ACHN (cell line): ENCODE results near the gene NPM1.
A peak's percentile ranks its signal among the peaks of the same experiment; 100 is the strongest.
"Not testable (repeated sequence)": the region's sequence is repeated elsewhere in the genome, so short reads cannot be mapped to it uniquely, and the experiment has no call there.

Experiments used
- DNase-seq: peaks from one replicate; pipeline ENCODE4 v3.0.0-alpha.2; 2015
- in situ Hi-C: cut with HindIII; loops from 2 replicates; pipeline ENCODE4 v1.10.0; 2017; ENCODE audit warnings: low sequenced_read_pairs, low pct_ligation_motif_present, low pct_unique_long_range_greater_than_20kb

Gene NPM1

GRCh38 chr5:171387345-171387969, at the start of gene NPM1:
Gene NPM1 (plus strand): TSS chr5:171387849. CDS start chr5:171387949, 100 bp downstream.
- in situ Hi-C loops = no loop called here

GRCh38 chr5:171340042-171340441, 47.6 kb upstream of the NPM1 start:
- in situ Hi-C loops = no loop called here
- DNase-seq = no peak

More at GRCh38 chr5:171387345-171387969, at the start of gene NPM1:
- peak; percentile 96 for DNase-seq

- no peak for DNase-seq
- in situ Hi-C loops = no loop called here
Measured at GRCh38 chr5:171340491-171340890, 47.2 kb upstream of the NPM1 start.

GRCh38 chr5:171342362-171343111, 45.1 kb upstream of the NPM1 start:
- peak; percentile 62 for DNase-seq
- in situ Hi-C loops = no loop called here

- DNase-seq = no peak
- in situ Hi-C loops = no loop called here
Measured at GRCh38 chr5:171344936-171345608, 42.6 kb upstream of the NPM1 start.

- DNase-seq = no peak
- in situ Hi-C loops = no loop called here
Measured at GRCh38 chr5:171351536-171352073, 36.0 kb upstream of the NPM1 start.

GRCh38 chr5:171355302-171355724, 32.3 kb upstream of the NPM1 start:
- no peak for DNase-seq
- in situ Hi-C loops = no loop called here

GRCh38 chr5:171357843-171358242, 29.8 kb upstream of the NPM1 start:
- no peak for DNase-seq
- in situ Hi-C loops = no loop called here

GRCh38 chr5:171361151-171361550, 26.5 kb upstream of the NPM1 start:
- in situ Hi-C loops, DNase-seq: not testable (repeated sequence)

GRCh38 chr5:171363249-171363648, 24.4 kb upstream of the NPM1 start:
- DNase-seq, in situ Hi-C loops: not testable (repeated sequence)

- no peak for DNase-seq
- in situ Hi-C loops = no loop called here
Measured at GRCh38 chr5:171363846-171364245, 23.8 kb upstream of the NPM1 start.

GRCh38 chr5:171365351-171365750, 22.3 kb upstream of the NPM1 start:
- in situ Hi-C loops = no loop called here
- peak; percentile 13 for DNase-seq

GRCh38 chr5:171366645-171367044, 21.0 kb upstream of the NPM1 start:
- DNase-seq = no peak
- in situ Hi-C loops = no loop called here

GRCh38 chr5:171367424-171368370, 20.0 kb upstream of the NPM1 start:
- in situ Hi-C loops = no loop called here
- DNase-seq = peak; percentile 93

GRCh38 chr5:171369056-171369455, 18.6 kb upstream of the NPM1 start:
- no peak for DNase-seq
- in situ Hi-C loops = no loop called here

- in situ Hi-C loops = no loop called here
- DNase-seq = no peak
Measured at GRCh38 chr5:171369898-171370297, 17.8 kb upstream of the NPM1 start.

- DNase-seq, in situ Hi-C loops: not testable (repeated sequence)
Measured at GRCh38 chr5:171370881-171371280, 16.8 kb upstream of the NPM1 start.

GRCh38 chr5:171371326-171371725, 16.3 kb upstream of the NPM1 start:
- no peak for DNase-seq
- in situ Hi-C loops = no loop called here
